ENCODE measurements around the gene ITIH1. TPM values are rescaled to one million over a fixed set of nuclear protein-coding genes. Genes with fewer than 3 reads are reported as not detected.

Gene ITIH1
- total RNA-seq, 6 experiments from 2014 or later: not detected

GRCh38 chr3:52816199-52816598, 38.8 kb downstream of the ITIH1 start:
- TF ChIP-seq CTCF (IDR thresholded peaks at IDR 0.05): no peak

GRCh38 chr3:52816654-52817053, 39.3 kb downstream of the ITIH1 start:
- H3K4me1 Mint-ChIP-seq (ENCODE audit: low read depth): no peaks in the 10 kb centered on the region
- H3K27me3 Mint-ChIP-seq (ENCODE audit: insufficient read depth): peaks cover 17% of the 10 kb centered on the region
- H3K9me3 Mint-ChIP-seq: no peaks in the 10 kb centered on the region
- no peak overlapping the region for H3K4me3 Mint-ChIP-seq
- H3K36me3 Mint-ChIP-seq (ENCODE audit: low read depth): no peaks in the 10 kb centered on the region
- no peak overlapping the region for H3K27ac Mint-ChIP-seq
- DNase-seq: no peak
- no peak for TF ChIP-seq CTCF (IDR thresholded peaks at IDR 0.05)

More at GRCh38 chr3:52816199-52816598, 38.8 kb downstream of the ITIH1 start:
- no peak overlapping the region for H3K27ac Mint-ChIP-seq
- H3K9me3 Mint-ChIP-seq: no peaks in the 10 kb centered on the region
- H3K27me3 Mint-ChIP-seq (ENCODE audit: insufficient read depth): peaks cover 22% of the 10 kb centered on the region
- no peaks in the 10 kb centered on the region for H3K36me3 Mint-ChIP-seq (ENCODE audit: low read depth)
- no peak for DNase-seq
- H3K4me3 Mint-ChIP-seq: no peak overlapping the region
- H3K4me1 Mint-ChIP-seq (ENCODE audit: low read depth): no peaks in the 10 kb centered on the region

- no peak overlapping the region for H3K27ac Mint-ChIP-seq
Measured at GRCh38 chr3:52817221-52817620, 39.8 kb downstream of the ITIH1 start.

GRCh38 chr3:52817860-52818259, 40.5 kb downstream of the ITIH1 start:
- no peak overlapping the region for H3K27ac Mint-ChIP-seq
- peaks cover 8% of the 10 kb centered on the region; the same call in 1 of the 2 replicates for H3K27me3 Mint-ChIP-seq (ENCODE audit: insufficient read depth)
- no peak overlapping the region for H3K4me3 Mint-ChIP-seq
- H3K9me3 Mint-ChIP-seq: no peaks in the 10 kb centered on the region
- no peak for DNase-seq
- no peak for TF ChIP-seq CTCF (IDR thresholded peaks at IDR 0.05)
- H3K4me1 Mint-ChIP-seq (ENCODE audit: low read depth): no peaks in the 10 kb centered on the region
- no peaks in the 10 kb centered on the region for H3K36me3 Mint-ChIP-seq (ENCODE audit: low read depth)

More at GRCh38 chr3:52817221-52817620, 39.8 kb downstream of the ITIH1 start:
- H3K4me1 Mint-ChIP-seq (ENCODE audit: low read depth): no peaks in the 10 kb centered on the region
- H3K9me3 Mint-ChIP-seq: no peaks in the 10 kb centered on the region
- peaks cover 11% of the 10 kb centered on the region; the same call in 1 of the 2 replicates for H3K27me3 Mint-ChIP-seq (ENCODE audit: insufficient read depth)
- DNase-seq: no peak
- TF ChIP-seq CTCF (IDR thresholded peaks at IDR 0.05): no peak
- H3K4me3 Mint-ChIP-seq: no peak overlapping the region
- H3K36me3 Mint-ChIP-seq (ENCODE audit: low read depth): no peaks in the 10 kb centered on the region

GRCh38 chr3:52819936-52820335, 42.5 kb downstream of the ITIH1 start:
- no peak overlapping the region for H3K27ac Mint-ChIP-seq
- H3K4me3 Mint-ChIP-seq: no peak overlapping the region
- no peaks in the 10 kb centered on the region for H3K36me3 Mint-ChIP-seq (ENCODE audit: low read depth)
- H3K9me3 Mint-ChIP-seq: no peaks in the 10 kb centered on the region
- H3K4me1 Mint-ChIP-seq (ENCODE audit: low read depth): no peaks in the 10 kb centered on the region
- no peak for TF ChIP-seq CTCF (IDR thresholded peaks at IDR 0.05)
- no peak for DNase-seq
- H3K27me3 Mint-ChIP-seq (ENCODE audit: insufficient read depth): peaks cover 5% of the 10 kb centered on the region; the same call in 1 of the 2 replicates

GRCh38 chr3:52820736-52821135, 43.3 kb downstream of the ITIH1 start:
- DNase-seq: no peak
- no peaks in the 10 kb centered on the region for H3K36me3 Mint-ChIP-seq (ENCODE audit: low read depth)
- H3K9me3 Mint-ChIP-seq: no peaks in the 10 kb centered on the region
- H3K4me1 Mint-ChIP-seq (ENCODE audit: low read depth): no peaks in the 10 kb centered on the region
- no peak overlapping the region for H3K27ac Mint-ChIP-seq
- peaks cover 4% of the 10 kb centered on the region; the same call in 1 of the 2 replicates for H3K27me3 Mint-ChIP-seq (ENCODE audit: insufficient read depth)
- no peak overlapping the region for H3K4me3 Mint-ChIP-seq
- TF ChIP-seq CTCF (IDR thresholded peaks at IDR 0.05): peak; percentile 82

Measured in HFFc6 (cell line).